Liver (tissue), 9 donors: ENCODE results near the gene TMEM242. TPM values are rescaled to one million over a fixed set of nuclear protein-coding genes. Genes with fewer than 3 reads are reported as not detected.

ENCODE experiments used
- DNase-seq: peaks from one replicate; pipeline ENCODE4 v3.0.0-alpha.2; 2017; ENCODE audit warnings: low spot score
- H3K27ac ChIP-seq, 2 donors: one replicate each; pipeline ENCODE4 v1.7.0; 2013; ENCODE audit warnings: inconsistent platforms in 2 of 2, low read length in 2 of 2, control low read depth in 1 of 2, low read depth in 1 of 2, mild to moderate bottlenecking in 1 of 2
- H3K27me3 ChIP-seq, 4 donors: one replicate each; pipeline versions ENCODE4 v1.6.1 to v1.7.0; 2013; ENCODE audit warnings: low read length in 3 of 4, inconsistent platforms in 1 of 4, mild to moderate bottlenecking in 1 of 4, moderate library complexity in 1 of 4; ENCODE audit not compliant: control insufficient read depth in 4 of 4, insufficient read depth in 4 of 4
- H3K36me3 ChIP-seq, 4 donors: one replicate each; pipeline versions ENCODE4 v1.6.1 to v1.7.0; 2013; ENCODE audit warnings: low read length in 3 of 4, mild to moderate bottlenecking in 3 of 4, low read depth in 1 of 4, moderate library complexity in 1 of 4; ENCODE audit not compliant: control insufficient read depth in 4 of 4, insufficient read depth in 3 of 4
- H3K4me1 ChIP-seq, 4 donors: one replicate each; pipeline versions ENCODE4 v1.6.1 to v1.7.0; 2013; ENCODE audit warnings: low read length in 3 of 4, mild to moderate bottlenecking in 3 of 4, moderate library complexity in 1 of 4; ENCODE audit not compliant: control insufficient read depth in 4 of 4, insufficient read depth in 4 of 4
- H3K4me3 ChIP-seq, 3 donors: one replicate each; pipeline versions ENCODE4 v1.6.1 to v1.7.0; 2013; ENCODE audit warnings: low read length in 3 of 3, control low read depth in 1 of 3, low read depth in 1 of 3, mild to moderate bottlenecking in 1 of 3
- H3K9ac ChIP-seq, 2 donors: one replicate each; pipeline ENCODE4 v1.7.0; 2013; ENCODE audit warnings: low read length in 2 of 2, mild to moderate bottlenecking in 2 of 2, moderate library complexity in 2 of 2, control low read depth in 1 of 2, low read depth in 1 of 2
- H3K9me3 ChIP-seq, 4 donors: one replicate each; pipeline versions ENCODE4 v1.6.1 to v1.7.0; 2013; ENCODE audit warnings: low read length in 3 of 4; ENCODE audit not compliant: control insufficient read depth in 4 of 4
- EGR1 ChIP-seq, 2 donors: IDR thresholded peaks; 2 replicates each; pipeline ENCODE4 v1.6.1; 2016 to 2018; ENCODE audit warnings: antibody characterized with exemption in 2 of 2, low read depth in 2 of 2
- FOXA1 ChIP-seq: IDR thresholded peaks from 2 replicates; pipeline ENCODE4 v1.6.1; 2016; ENCODE audit warnings: antibody characterized with exemption
- GABPA ChIP-seq, 2 donors: IDR thresholded peaks in 1 of 2; conservative IDR thresholded peaks in 1 of 2; 2 replicates each; pipeline ENCODE4 v1.6.1; 2016; ENCODE audit warnings: antibody characterized with exemption in 2 of 2, mild to moderate bottlenecking in 1 of 2, moderate library complexity in 1 of 2
- HNF4A ChIP-seq, 2 donors: conservative IDR thresholded peaks; 2 replicates each; pipeline ENCODE4 v1.6.1; 2016; ENCODE audit warnings: antibody characterized with exemption in 2 of 2, mild to moderate bottlenecking in 2 of 2
- HNF4G ChIP-seq: IDR thresholded peaks from 2 replicates; pipeline ENCODE4 v1.6.1; 2016; ENCODE audit warnings: antibody characterized with exemption
- JUND ChIP-seq, 2 donors: IDR thresholded peaks; 2 replicates each; pipeline ENCODE4 v1.6.1; 2016; ENCODE audit warnings: antibody characterized with exemption in 2 of 2
- NR2F2 ChIP-seq: IDR thresholded peaks from 2 replicates; pipeline ENCODE4 v1.6.1; 2016; ENCODE audit warnings: antibody characterized with exemption
- RAD21 ChIP-seq, 2 donors: IDR thresholded peaks; 2 replicates each; pipeline ENCODE4 v1.6.1; 2016; ENCODE audit warnings: antibody characterized with exemption in 2 of 2, mild to moderate bottlenecking in 2 of 2
- RXRA ChIP-seq, 2 donors: IDR thresholded peaks; 2 replicates each; pipeline ENCODE4 v1.6.1; 2017 to 2018; ENCODE audit warnings: antibody characterized with exemption in 2 of 2, mild to moderate bottlenecking in 1 of 2
- SP1 ChIP-seq: IDR thresholded peaks from 2 replicates; pipeline ENCODE4 v1.6.1; 2018; ENCODE audit warnings: antibody characterized with exemption, mild to moderate bottlenecking
- YY1 ChIP-seq: IDR thresholded peaks from 2 replicates; pipeline ENCODE4 v1.6.1; 2016; ENCODE audit warnings: antibody characterized with exemption, mild to moderate bottlenecking
- WGBS: extraction: QIAGEN DNeasy Blood & Tissue Kit; methylation state at CpG from one replicate; pipeline ENCODE4 v1.1.7; 2013; 5-methylcytosine and 5-hydroxymethylcytosine counted together
- polyA plus RNA-seq, 2 donors: library from polyadenylated mRNA; stranded (reverse) in 1 of 2; unstranded in 1 of 2; fragments of 200-250 nt in 1 of 2; fragments of >200 nt in 1 of 2; fragmentation: Nextera tagmentation in 1 of 2; extraction: Ambion mirVana in 1 of 2; gene quantifications; one replicate each; pipeline versions ENCODE4 v1.2.1 to v1.2.3, GENCODE V29; 2013 to 2015
- total RNA-seq, 2 donors: library from RNA; depleted of rRNA; stranded (reverse); fragments of >200 nt; gene quantifications; one replicate each; pipeline ENCODE4 v1.2.3, GENCODE V29; 2014
- TF ChIP-seq, protein P1 (sequence below): IDR thresholded peaks from 2 replicates; pipeline ENCODE4 v1.6.1; 2016; ENCODE audit warnings: antibody characterized with exemption
- TF ChIP-seq, protein P2 (sequence below): IDR thresholded peaks from 2 replicates; pipeline ENCODE4 v1.6.1; 2016; ENCODE audit warnings: antibody characterized with exemption
- TF ChIP-seq, protein P3 (sequence below): IDR thresholded peaks from 2 replicates; pipeline ENCODE4 v1.6.1; 2016; ENCODE audit warnings: antibody characterized with exemption, mild to moderate bottlenecking
- TF ChIP-seq, protein P4 (sequence below): fragments of 150-350 bp; IDR thresholded peaks from 2 replicates; pipeline ENCODE4 v1.5.1; 2017; ENCODE audit warnings: improper control_type of control experiment, low read depth, low read length; ENCODE audit not compliant: missing input control
- donor health status: healthy.
- donor health status: healthy.
- donor health status: healthy.
- donor health status: healthy.
- donor health status: healthy.

The TMEM242 gene
- total and polyA plus RNA-seq, 4 donors: 3.7 to 10.2 (median 6.1) TPM

DNA sequence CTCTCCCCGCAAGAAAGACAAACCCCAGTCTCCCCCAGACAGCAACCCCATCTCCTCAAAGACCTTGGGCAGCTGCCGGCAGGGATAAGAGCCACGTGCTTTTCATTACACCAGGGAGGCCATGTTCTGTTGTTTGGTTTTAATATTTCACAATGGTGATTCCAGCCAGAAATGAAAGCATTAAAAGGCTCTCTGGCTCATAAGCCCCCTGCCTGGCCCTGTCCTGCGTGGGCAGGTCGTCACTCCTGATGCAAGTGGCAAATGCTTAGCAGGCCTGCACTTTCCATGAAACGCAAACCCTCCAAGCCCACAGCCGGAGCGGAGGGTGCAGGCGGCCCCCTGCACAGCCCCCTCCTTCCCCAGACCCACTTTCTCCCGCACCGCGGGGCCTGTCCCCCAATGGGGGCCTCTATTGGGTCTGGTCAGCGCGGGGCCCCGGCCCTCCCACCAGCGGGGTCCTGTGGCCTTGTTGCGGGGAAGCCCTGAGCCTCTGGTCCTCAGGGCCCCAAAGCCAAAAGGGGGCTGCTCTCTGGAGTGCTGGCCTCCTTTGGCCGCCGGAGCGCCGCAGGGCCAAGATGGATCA lies 77.2 kb downstream of the TMEM242 start (continued):
- TF ChIP-seq, protein P1, sequence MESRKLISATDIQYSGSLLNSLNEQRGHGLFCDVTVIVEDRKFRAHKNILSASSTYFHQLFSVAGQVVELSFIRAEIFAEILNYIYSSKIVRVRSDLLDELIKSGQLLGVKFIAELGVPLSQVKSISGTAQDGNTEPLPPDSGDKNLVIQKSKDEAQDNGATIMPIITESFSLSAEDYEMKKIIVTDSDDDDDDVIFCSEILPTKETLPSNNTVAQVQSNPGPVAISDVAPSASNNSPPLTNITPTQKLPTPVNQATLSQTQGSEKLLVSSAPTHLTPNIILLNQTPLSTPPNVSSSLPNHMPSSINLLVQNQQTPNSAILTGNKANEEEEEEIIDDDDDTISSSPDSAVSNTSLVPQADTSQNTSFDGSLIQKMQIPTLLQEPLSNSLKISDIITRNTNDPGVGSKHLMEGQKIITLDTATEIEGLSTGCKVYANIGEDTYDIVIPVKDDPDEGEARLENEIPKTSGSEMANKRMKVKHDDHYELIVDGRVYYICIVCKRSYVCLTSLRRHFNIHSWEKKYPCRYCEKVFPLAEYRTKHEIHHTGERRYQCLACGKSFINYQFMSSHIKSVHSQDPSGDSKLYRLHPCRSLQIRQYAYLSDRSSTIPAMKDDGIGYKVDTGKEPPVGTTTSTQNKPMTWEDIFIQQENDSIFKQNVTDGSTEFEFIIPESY: no peak
- TF ChIP-seq, protein P2, sequence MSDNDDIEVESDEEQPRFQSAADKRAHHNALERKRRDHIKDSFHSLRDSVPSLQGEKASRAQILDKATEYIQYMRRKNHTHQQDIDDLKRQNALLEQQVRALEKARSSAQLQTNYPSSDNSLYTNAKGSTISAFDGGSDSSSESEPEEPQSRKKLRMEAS: no peak
- TF ChIP-seq SP1 (no peak), HNF4A (conservative IDR thresholded peaks at IDR 0.05) (no peak), GABPA (IDR thresholded peaks at IDR 0.05 in 1 of 2, conservative IDR thresholded peaks at IDR 0.05 in 1 of 2) (no peak), JUND (IDR thresholded peaks at IDR 0.05) (no peak), FOXA1 (no peak), RXRA (IDR thresholded peaks at IDR 0.05) (no peak), EGR1 (IDR thresholded peaks at IDR 0.05; ENCODE audit: low read depth in 2 of 2) (no peak), HNF4G (no peak)

- Histone ChIP-seq H3K36me3 (no peaks in the 10 kb centered on the region), H3K9me3 (peaks cover 0 to 2% (median under 1%) of the 10 kb centered on the region in 4 donors), H3K27ac (no peak overlapping the region), H3K4me3 (no peak overlapping the region), H3K4me1 (no peaks in the 10 kb centered on the region), H3K27me3 (no peaks in the 10 kb centered on the region), H3K9ac (no peak overlapping the region)
- WGBS: 70% methylated on average over 13 of the region's 13 CpGs
- DNase-seq: no peak
- TF ChIP-seq RXRA (IDR thresholded peaks at IDR 0.05): no peak
- TF ChIP-seq RAD21 (IDR thresholded peaks at IDR 0.05): no peak
- no peak for TF ChIP-seq FOXA1
- no peak for TF ChIP-seq HNF4G
- TF ChIP-seq SP1: no peak
- TF ChIP-seq GABPA (IDR thresholded peaks at IDR 0.05 in 1 of 2, conservative IDR thresholded peaks at IDR 0.05 in 1 of 2): no peak
- TF ChIP-seq, protein P3, sequence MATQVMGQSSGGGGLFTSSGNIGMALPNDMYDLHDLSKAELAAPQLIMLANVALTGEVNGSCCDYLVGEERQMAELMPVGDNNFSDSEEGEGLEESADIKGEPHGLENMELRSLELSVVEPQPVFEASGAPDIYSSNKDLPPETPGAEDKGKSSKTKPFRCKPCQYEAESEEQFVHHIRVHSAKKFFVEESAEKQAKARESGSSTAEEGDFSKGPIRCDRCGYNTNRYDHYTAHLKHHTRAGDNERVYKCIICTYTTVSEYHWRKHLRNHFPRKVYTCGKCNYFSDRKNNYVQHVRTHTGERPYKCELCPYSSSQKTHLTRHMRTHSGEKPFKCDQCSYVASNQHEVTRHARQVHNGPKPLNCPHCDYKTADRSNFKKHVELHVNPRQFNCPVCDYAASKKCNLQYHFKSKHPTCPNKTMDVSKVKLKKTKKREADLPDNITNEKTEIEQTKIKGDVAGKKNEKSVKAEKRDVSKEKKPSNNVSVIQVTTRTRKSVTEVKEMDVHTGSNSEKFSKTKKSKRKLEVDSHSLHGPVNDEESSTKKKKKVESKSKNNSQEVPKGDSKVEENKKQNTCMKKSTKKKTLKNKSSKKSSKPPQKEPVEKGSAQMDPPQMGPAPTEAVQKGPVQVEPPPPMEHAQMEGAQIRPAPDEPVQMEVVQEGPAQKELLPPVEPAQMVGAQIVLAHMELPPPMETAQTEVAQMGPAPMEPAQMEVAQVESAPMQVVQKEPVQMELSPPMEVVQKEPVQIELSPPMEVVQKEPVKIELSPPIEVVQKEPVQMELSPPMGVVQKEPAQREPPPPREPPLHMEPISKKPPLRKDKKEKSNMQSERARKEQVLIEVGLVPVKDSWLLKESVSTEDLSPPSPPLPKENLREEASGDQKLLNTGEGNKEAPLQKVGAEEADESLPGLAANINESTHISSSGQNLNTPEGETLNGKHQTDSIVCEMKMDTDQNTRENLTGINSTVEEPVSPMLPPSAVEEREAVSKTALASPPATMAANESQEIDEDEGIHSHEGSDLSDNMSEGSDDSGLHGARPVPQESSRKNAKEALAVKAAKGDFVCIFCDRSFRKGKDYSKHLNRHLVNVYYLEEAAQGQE: no peak
- no peak for TF ChIP-seq NR2F2
- no peak for TF ChIP-seq HNF4A (conservative IDR thresholded peaks at IDR 0.05)
- TF ChIP-seq, protein P4, sequence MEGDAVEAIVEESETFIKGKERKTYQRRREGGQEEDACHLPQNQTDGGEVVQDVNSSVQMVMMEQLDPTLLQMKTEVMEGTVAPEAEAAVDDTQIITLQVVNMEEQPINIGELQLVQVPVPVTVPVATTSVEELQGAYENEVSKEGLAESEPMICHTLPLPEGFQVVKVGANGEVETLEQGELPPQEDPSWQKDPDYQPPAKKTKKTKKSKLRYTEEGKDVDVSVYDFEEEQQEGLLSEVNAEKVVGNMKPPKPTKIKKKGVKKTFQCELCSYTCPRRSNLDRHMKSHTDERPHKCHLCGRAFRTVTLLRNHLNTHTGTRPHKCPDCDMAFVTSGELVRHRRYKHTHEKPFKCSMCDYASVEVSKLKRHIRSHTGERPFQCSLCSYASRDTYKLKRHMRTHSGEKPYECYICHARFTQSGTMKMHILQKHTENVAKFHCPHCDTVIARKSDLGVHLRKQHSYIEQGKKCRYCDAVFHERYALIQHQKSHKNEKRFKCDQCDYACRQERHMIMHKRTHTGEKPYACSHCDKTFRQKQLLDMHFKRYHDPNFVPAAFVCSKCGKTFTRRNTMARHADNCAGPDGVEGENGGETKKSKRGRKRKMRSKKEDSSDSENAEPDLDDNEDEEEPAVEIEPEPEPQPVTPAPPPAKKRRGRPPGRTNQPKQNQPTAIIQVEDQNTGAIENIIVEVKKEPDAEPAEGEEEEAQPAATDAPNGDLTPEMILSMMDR: no peak
- TF ChIP-seq, protein P2: no peak
- no peak for TF ChIP-seq YY1
Measured at GRCh38 chr6:157245436-157245835, 77.9 kb downstream of the TMEM242 start.
